HepG2 (cell line): Measurements from ENCODE around the gene BANP. TPM values are rescaled to one million over a fixed set of nuclear protein-coding genes. Genes with fewer than 3 reads are reported as not detected.
"Not testable (repeated sequence)": the region's sequence is repeated elsewhere in the genome, so short reads cannot be mapped to it uniquely, and the experiment has no call there.

ENCODE experiments used
- ATAC-seq: fragments of 200-7000 bp; cut with Tn5 transposase; 3 replicates; pipeline ENCODE4 v1.9.1; 2020; ENCODE audit warnings: mild to moderate bottlenecking, moderate library complexity
- BruUV-seq: library from RNA; stranded (reverse); fragments of 400-500 nt; replicated peaks from 2 replicates; lab custom pipeline; 2021; lab: Mats Ljungman, UMichigan
- CTCF ChIA-PET: fragments of 300-600 bp; formaldehyde crosslinking; extraction: SDS; loops from one replicate; lab custom pipeline; 2021; ENCODE audit warnings: low total read pairs, inconsistent platforms, low intra/inter-chr PET ratio; lab: Yijun Ruan, JAX
- POLR2A ChIA-PET: fragments of 350-600 bp; sonication (Branson Sonifier 250); formaldehyde crosslinking; loops from one replicate; lab custom pipeline; 2020; ENCODE audit warnings: antibody characterized with exemption, inconsistent platforms; lab: Yijun Ruan, JAX
- DNase-seq: peaks from one replicate; pipeline ENCODE4 v3.0.0-alpha.2; 2015; ENCODE audit warnings: low spot score
- FAIRE-seq: peaks from 3 replicates; lab custom pipeline; 2011; peaks lifted over from hg19 to GRCh38; lab: Jason Lieb, UNC
- H2AFZ ChIP-seq: one replicate; pipeline ENCODE4 v1.6.1; 2011; ENCODE audit warnings: low read length, inconsistent platforms
- H3K27ac ChIP-seq: fragments of 300-600 bp; 3 replicates; pipeline ENCODE4 v1.8.0; 2011; ENCODE audit warnings: mixed run types, mild to moderate bottlenecking, mixed read lengths, low read length, inconsistent platforms; ENCODE audit not compliant: insufficient read depth; ENCODE audit errors: extremely low read length
- H3K27me3 ChIP-seq, 2 experiments: fragments of 200-600 bp in 1 of 2; 2 replicates in 1 of 2; 3 replicates in 1 of 2; pipeline versions ENCODE4 v1.6.0 to v1.8.0; 2011; ENCODE audit warnings: low read length in 2 of 2, mild to moderate bottlenecking in 2 of 2, moderate library complexity in 2 of 2, inconsistent platforms in 1 of 2; ENCODE audit not compliant: insufficient read depth in 2 of 2, control insufficient read depth in 1 of 2
- H3K36me3 ChIP-seq, 2 experiments: fragments of 200-600 bp in 1 of 2; replicated peaks in 1 of 2; 2 replicates in 1 of 2; 3 replicates in 1 of 2; pipeline versions ENCODE4 v1.5.1 to v1.8.0; 2011; ENCODE audit warnings: low read length in 2 of 2, inconsistent platforms in 1 of 2; ENCODE audit not compliant: insufficient read depth in 2 of 2, control insufficient read depth in 1 of 2
- H3K4me1 ChIP-seq: 2 replicates; pipeline ENCODE4 v1.5.1; 2012; ENCODE audit warnings: low read length, inconsistent platforms; ENCODE audit not compliant: insufficient read depth
- H3K4me2 ChIP-seq: 2 replicates; pipeline ENCODE4 v1.6.0; 2011; ENCODE audit warnings: low read depth, low read length, inconsistent platforms
- H3K4me3 ChIP-seq, 3 experiments: fragments of 200-600 bp in 1 of 3; sonication (generic), shearing (Covaris generic) in 1 of 3; replicated peaks in 1 of 3; 2 replicates each; pipeline ENCODE4 v1.5.1; 2011 to 2016; ENCODE audit warnings: low read length in 3 of 3, inconsistent platforms in 2 of 3, low read depth in 2 of 3, mild to moderate bottlenecking in 2 of 3, control low read depth in 1 of 3, mixed read lengths in 1 of 3; ENCODE audit not compliant: insufficient read depth in 1 of 3
- H3K79me2 ChIP-seq: one replicate; pipeline ENCODE4 v1.6.1; 2011; ENCODE audit warnings: low read length, inconsistent platforms; ENCODE audit not compliant: insufficient read depth
- H3K9ac ChIP-seq: 2 replicates; pipeline ENCODE4 v1.6.0; 2011; ENCODE audit warnings: mild to moderate bottlenecking, low read depth, low read length, inconsistent platforms; ENCODE audit not compliant: insufficient read depth
- H3K9me3 ChIP-seq: 2 replicates; pipeline ENCODE4 v1.5.1; 2012; ENCODE audit warnings: mild to moderate bottlenecking, low read length
- H4K20me1 ChIP-seq: 2 replicates; pipeline ENCODE4 v1.6.0; 2011; ENCODE audit warnings: inconsistent platforms, mild to moderate bottlenecking, low read length, moderate library complexity; ENCODE audit not compliant: insufficient read depth
- IKZF4 ChIP-seq: sonication (generic); formaldehyde crosslinking; IDR thresholded peaks from 2 replicates; pipeline ENCODE4 v1.5.1; 2020; ENCODE audit warnings: borderline replicate concordance, mild to moderate bottlenecking, low read depth, missing genetic modification reagents; ENCODE audit errors: not compliant biosample characterization
- RFXAP ChIP-seq: sonication (generic); formaldehyde crosslinking; IDR thresholded peaks from 2 replicates; pipeline ENCODE4 v1.4.0; 2020; ENCODE audit warnings: missing genetic modification reagents, borderline replicate concordance
- SRSF1 ChIP-seq: fragments of 200-400 bp; formaldehyde crosslinking; optimal IDR thresholded peaks from 2 replicates; pipeline ENCODE3; 2017; ENCODE audit warnings: mild to moderate bottlenecking, low read depth, low read length, moderate library complexity
- XBP1 ChIP-seq: sonication (generic); formaldehyde crosslinking; IDR thresholded peaks from 2 replicates; pipeline ENCODE4 v1.5.0; 2020; ENCODE audit warnings: missing genetic modification reagents
- ZMAT3 ChIP-seq: sonication (generic); formaldehyde crosslinking; conservative IDR thresholded peaks from 2 replicates; pipeline ENCODE4 v1.7.0; 2021; ENCODE audit warnings: missing genetic modification reagents
- ZNF615 ChIP-seq: sonication (generic); formaldehyde crosslinking; IDR thresholded peaks from 2 replicates; pipeline ENCODE4 v1.5.0; 2020; ENCODE audit warnings: mild to moderate bottlenecking, missing genetic modification reagents, borderline replicate concordance
- WGBS: methylation state at CpG from one replicate; pipeline ENCODE4 v1.1.6; 2017; ENCODE audit warnings: low lambda C conversion rate; 5-methylcytosine and 5-hydroxymethylcytosine counted together
- in situ Hi-C: cut with HindIII; loops from 2 replicates; pipeline ENCODE4 v1.10.0; 2017; ENCODE audit warnings: low pct_unique_long_range_greater_than_20kb; ENCODE audit not compliant: extremely low pct_ligation_motif_present
- intact Hi-C: fragments of 100-400 bp; cut with micrococcal nuclease; formaldehyde crosslinking; loops from one replicate; pipeline ENCODE4 v1.10.0; 2022; ENCODE audit not compliant: unreplicated experiment
- polyA plus RNA-seq, 8 experiments: library from polyadenylated mRNA; depleted of rRNA in 3 of 8; stranded (reverse) in 7 of 8; unstranded in 1 of 8; fragments of >200 nt; fragmentation: Illumina TruSeq in 4 of 8; extraction: Trizol in 4 of 8; gene quantifications; 2 replicates each; pipeline versions ENCODE4 v1.2.1 to v1.2.3, GENCODE V29; 2011 to 2016; ENCODE audit warnings: low read depth in 4 of 8, missing spikeins in 1 of 8, mixed read lengths in 1 of 8; ENCODE audit not compliant: insufficient read depth in 1 of 8
- total RNA-seq, 5 experiments: library from RNA; depleted of rRNA; stranded (reverse); fragments of >200 nt; fragmentation: Illumina TruSeq; extraction: Trizol; gene quantifications; 2 replicates each; pipeline ENCODE4 v1.2.3, GENCODE V29; 2016; ENCODE audit warnings: low read depth in 1 of 5
- TF ChIP-seq, protein P1 (sequence below): sonication (generic); formaldehyde crosslinking; IDR thresholded peaks from 2 replicates; pipeline ENCODE4 v1.8.0; 2022; ENCODE audit warnings: mild to moderate bottlenecking, missing genetic modification reagents
- TF ChIP-seq, protein P2 (sequence below): IDR thresholded peaks from 2 replicates; pipeline ENCODE4 v1.6.1; 2016; ENCODE audit warnings: mild to moderate bottlenecking
- TF ChIP-seq, protein P3 (sequence below): sonication (generic); formaldehyde crosslinking; IDR thresholded peaks from 2 replicates; pipeline ENCODE4 v1.4.0; 2020; ENCODE audit warnings: mild to moderate bottlenecking, missing genetic modification reagents

The BANP gene
- total and polyA plus RNA-seq, 2 of the 13 experiments (the other 11 are each of a cell fraction or from before 2014, with no cell fraction given) = 20.2 to 23.8 TPM

DNA sequence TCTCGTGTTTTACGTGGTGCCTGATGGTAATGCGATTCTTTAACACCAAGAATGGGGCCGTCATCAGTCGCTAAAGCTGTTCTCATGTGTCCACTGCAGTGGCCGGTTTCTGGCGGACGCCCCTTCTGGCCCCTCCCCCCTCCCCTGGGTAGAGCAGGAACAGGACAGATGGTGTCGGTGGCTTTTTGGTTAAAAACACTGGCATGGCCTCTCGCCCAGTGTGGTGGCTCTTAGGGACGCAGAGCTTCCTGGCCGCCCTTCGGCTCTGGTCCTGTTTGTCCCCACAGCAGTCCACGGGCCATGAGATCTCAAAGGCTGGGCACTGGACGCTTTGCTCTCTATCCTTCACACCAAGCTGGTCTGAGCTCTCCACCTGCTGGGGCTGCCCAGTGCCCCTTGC, 151.8 kb downstream of the BANP start (continued):
- TF ChIP-seq, protein P1, sequence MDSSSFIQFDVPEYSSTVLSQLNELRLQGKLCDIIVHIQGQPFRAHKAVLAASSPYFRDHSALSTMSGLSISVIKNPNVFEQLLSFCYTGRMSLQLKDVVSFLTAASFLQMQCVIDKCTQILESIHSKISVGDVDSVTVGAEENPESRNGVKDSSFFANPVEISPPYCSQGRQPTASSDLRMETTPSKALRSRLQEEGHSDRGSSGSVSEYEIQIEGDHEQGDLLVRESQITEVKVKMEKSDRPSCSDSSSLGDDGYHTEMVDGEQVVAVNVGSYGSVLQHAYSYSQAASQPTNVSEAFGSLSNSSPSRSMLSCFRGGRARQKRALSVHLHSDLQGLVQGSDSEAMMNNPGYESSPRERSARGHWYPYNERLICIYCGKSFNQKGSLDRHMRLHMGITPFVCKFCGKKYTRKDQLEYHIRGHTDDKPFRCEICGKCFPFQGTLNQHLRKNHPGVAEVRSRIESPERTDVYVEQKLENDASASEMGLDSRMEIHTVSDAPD (CRISPR knock-in tag) = no peak
- TF ChIP-seq, protein P2, sequence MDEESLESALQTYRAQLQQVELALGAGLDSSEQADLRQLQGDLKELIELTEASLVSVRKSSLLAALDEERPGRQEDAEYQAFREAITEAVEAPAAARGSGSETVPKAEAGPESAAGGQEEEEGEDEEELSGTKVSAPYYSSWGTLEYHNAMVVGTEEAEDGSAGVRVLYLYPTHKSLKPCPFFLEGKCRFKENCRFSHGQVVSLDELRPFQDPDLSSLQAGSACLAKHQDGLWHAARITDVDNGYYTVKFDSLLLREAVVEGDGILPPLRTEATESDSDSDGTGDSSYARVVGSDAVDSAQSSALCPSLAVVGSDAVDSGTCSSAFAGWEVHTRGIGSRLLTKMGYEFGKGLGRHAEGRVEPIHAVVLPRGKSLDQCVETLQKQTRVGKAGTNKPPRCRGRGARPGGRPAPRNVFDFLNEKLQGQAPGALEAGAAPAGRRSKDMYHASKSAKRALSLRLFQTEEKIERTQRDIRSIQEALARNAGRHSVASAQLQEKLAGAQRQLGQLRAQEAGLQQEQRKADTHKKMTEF (CRISPR knock-in tag) = no peak
- TF ChIP-seq IKZF4 (CRISPR knock-in tag) (no peak), SRSF1 (no peak), XBP1 (CRISPR knock-in tag) (no peak)

DNA sequence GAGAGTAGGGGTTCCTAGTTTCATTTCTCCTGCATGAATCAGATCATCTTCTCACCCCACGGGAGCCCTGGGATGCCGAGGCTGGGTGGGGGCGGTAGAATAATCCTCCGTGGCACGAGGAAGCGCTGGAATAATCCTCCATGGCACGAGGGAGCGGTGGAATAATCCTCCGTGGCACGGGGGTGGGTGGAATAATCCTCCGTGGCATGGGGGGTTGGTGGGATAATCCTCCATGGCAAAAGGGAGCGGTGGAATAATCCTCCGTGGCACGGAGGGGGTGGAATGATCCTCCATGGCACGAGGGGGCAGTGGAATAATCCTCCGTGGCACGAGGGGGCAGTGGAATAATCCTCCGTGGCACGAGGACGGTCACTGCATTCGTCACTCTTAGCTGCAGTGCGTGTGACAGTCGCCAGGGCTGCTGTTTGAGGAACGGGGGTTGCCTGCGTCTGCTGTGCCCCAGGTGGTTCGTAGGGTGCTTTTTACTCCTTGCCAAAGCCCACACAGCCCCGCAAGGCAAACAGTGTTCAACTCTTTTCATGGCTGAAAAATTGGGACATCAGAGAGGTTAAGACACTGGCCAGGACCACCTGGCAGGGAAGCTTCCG, 152.5 kb downstream of the BANP start:
- Histone ChIP-seq H3K27me3 (peaks cover 6 to 34% of the 10 kb centered on the region in 2 experiments; a peak in 4 of 5 replicates), H3K79me2 (no peaks in the 10 kb centered on the region), H2AFZ (no peak overlapping the region), H3K9ac (no peak overlapping the region), H3K4me3 (no peak overlapping the region), H3K9me3 (no peaks in the 10 kb centered on the region), H3K36me3 (no peaks in the 10 kb centered on the region), H3K4me2 (no peak overlapping the region), H3K27ac (no peak overlapping the region), H4K20me1 (no peaks in the 10 kb centered on the region), H3K4me1 (no peaks in the 10 kb centered on the region)
- ChIA-PET POLR2A (no interaction called here), CTCF (no interaction called here)
- ATAC-seq (no peak), FAIRE-seq (no peak), DNase-seq (no peak)
- in situ Hi-C loops (no loop called here), intact Hi-C loops (no loop called here)
- BruUV-seq = no TSS peak
- WGBS = 27% methylated on average over 28 of the region's 28 CpGs
- TF ChIP-seq, protein P3, sequence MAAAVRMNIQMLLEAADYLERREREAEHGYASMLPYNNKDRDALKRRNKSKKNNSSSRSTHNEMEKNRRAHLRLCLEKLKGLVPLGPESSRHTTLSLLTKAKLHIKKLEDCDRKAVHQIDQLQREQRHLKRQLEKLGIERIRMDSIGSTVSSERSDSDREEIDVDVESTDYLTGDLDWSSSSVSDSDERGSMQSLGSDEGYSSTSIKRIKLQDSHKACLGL = no peak
- TF ChIP-seq ZNF615 (CRISPR knock-in tag) = no peak
- no peak for TF ChIP-seq ZMAT3 (CRISPR knock-in tag)
- TF ChIP-seq RFXAP (CRISPR knock-in tag) = no peak

DNA sequence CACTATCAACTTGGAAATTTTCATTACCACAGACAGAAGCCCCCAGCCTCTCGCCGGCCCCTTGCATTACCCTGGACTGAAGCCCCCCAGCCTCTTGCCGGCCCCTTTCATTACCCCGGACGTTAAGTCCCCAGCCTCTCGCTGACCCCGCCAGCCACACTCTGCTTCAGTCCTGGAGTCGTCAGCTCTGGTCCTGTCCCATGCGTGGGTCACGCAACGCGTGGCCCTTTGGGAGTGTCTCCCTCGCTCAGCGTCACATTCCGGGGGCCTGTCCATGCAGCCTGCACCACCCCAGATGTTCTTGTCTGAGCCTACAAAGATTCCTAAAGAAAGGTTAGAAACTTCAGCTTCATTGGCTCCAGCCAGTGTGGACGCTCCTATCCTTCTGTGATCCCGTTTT, 153.1 kb downstream of the BANP start:
- H3K4me3 ChIP-seq, H3K4me2 ChIP-seq, POLR2A ChIA-PET, in situ Hi-C loops, H2AFZ ChIP-seq, H3K9me3 ChIP-seq, DNase-seq, H4K20me1 ChIP-seq, H3K36me3 ChIP-seq, ATAC-seq, CTCF ChIA-PET, H3K9ac ChIP-seq, FAIRE-seq, H3K79me2 ChIP-seq, H3K4me1 ChIP-seq, BruUV-seq, H3K27ac ChIP-seq, intact Hi-C loops: not testable (repeated sequence)
- H3K27me3 ChIP-seq = peaks cover 8 to 34% of the 10 kb centered on the region in 2 experiments; a peak in 4 of 5 replicates
- WGBS = 53% methylated on average over 17 of the region's 17 CpGs
